ENCODE measurements around the gene AMDHD2. TPM values are rescaled to one million over a fixed set of nuclear protein-coding genes. Genes with fewer than 3 reads are reported as not detected.
"Not testable (repeated sequence)": the region's sequence is repeated elsewhere in the genome, so short reads cannot be mapped to it uniquely, and the experiment has no call there.

The AMDHD2 gene
- total RNA-seq, 3 donors from 2014 or later = 27.9 to 57.0 (median 28.2) TPM

DNA sequence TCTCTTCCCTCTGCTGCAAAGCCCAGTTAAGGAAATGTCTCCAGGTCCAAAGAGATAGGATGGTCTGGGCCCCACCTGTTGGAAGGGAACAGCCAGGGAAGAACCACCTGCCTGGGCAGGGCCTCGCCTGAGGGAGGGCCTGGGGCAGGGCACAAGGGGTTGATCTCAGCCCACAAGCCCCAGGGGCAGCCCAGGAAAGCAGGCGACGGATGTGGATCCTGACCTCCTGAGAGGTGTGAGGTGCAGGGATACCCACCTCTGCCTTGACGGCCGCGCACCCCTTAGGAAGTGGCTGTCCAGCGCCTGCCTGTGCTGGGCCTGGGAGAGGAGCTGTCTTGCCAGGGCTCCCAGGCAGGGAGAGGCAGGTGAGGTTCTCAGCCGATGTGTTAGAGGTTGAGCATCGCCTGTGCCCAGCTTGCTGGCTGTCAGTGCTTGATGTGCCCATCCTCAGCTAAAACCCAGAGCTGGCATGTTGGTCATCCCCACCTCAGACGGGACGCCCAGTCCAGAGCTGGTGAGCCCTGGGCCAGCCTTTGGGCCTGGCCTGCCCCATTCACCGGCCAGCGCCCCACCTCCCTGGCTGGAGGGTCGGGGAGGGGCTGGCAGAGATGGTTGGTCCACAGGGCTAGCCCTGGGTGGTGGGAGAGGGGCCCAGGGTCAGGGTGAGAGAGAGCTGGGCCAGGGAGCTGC is 10.6 kb downstream of the AMDHD2 start:
- DNase-seq (ENCODE audit: low spot score in 2 of 2) = no peak
- H3K27ac ChIP-seq = peak overlapping the region; percentile 98 to 99
- H3K36me3 ChIP-seq = no peaks in the 10 kb centered on the region
- TF ChIP-seq POLR2AphosphoS5 (IDR thresholded peaks at IDR 0.05) = no peak
- TF ChIP-seq, protein P1, sequence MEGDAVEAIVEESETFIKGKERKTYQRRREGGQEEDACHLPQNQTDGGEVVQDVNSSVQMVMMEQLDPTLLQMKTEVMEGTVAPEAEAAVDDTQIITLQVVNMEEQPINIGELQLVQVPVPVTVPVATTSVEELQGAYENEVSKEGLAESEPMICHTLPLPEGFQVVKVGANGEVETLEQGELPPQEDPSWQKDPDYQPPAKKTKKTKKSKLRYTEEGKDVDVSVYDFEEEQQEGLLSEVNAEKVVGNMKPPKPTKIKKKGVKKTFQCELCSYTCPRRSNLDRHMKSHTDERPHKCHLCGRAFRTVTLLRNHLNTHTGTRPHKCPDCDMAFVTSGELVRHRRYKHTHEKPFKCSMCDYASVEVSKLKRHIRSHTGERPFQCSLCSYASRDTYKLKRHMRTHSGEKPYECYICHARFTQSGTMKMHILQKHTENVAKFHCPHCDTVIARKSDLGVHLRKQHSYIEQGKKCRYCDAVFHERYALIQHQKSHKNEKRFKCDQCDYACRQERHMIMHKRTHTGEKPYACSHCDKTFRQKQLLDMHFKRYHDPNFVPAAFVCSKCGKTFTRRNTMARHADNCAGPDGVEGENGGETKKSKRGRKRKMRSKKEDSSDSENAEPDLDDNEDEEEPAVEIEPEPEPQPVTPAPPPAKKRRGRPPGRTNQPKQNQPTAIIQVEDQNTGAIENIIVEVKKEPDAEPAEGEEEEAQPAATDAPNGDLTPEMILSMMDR (IDR thresholded peaks at IDR 0.05) = no peak
- no peak for TF ChIP-seq POLR2A (IDR thresholded peaks at IDR 0.05)
- no peaks in the 10 kb centered on the region for H3K9me3 ChIP-seq
- peak overlapping the region in 2 of 3 donors; percentile 67 to 75 for H3K4me3 ChIP-seq
- peaks cover 0 to 7% of the 10 kb centered on the region in 2 donors for H3K4me1 ChIP-seq
- no peaks in the 10 kb centered on the region for H3K27me3 ChIP-seq
- intact Hi-C loops (cut with DNase I; ENCODE audit: low total_unique reads) = no loop called here

DNA sequence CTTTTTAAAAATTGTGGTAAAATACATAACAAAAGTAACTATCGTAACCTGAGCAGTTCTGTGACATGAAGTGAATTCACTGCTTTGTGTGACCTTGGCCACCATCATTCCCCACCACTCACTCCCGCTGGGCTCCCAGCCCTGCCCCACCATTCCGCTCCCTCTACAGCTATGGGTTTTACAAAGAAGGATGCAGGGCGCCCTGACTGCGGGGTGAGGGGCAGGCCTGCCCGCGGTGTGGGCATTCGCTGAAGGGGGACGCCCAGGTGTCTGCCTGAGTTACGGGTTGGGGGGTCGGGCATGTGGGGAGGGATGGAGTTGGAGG is 11.2 kb downstream of the AMDHD2 start, which contains the start of gene CEMP1:
TSS of gene CEMP1 (minus strand) at position 38 of the 325 bp plus-strand sequence. CDS start 335 bp downstream, outside the sequence.
- TF ChIP-seq, protein P1 (IDR thresholded peaks at IDR 0.05) = no peak
- no peak for TF ChIP-seq POLR2AphosphoS5 (IDR thresholded peaks at IDR 0.05)
- no peak for TF ChIP-seq POLR2A (IDR thresholded peaks at IDR 0.05)
- DNase-seq (ENCODE audit: low spot score in 2 of 2) = no peak
- H3K36me3 ChIP-seq = no peaks in the 10 kb centered on the region
- H3K4me1 ChIP-seq = peaks cover 0 to 7% of the 10 kb centered on the region in 2 donors
- intact Hi-C loops (cut with DNase I; ENCODE audit: low total_unique reads) = no loop called here
- H3K4me3 ChIP-seq = peak within 1 kb of the TSS; percentile 67 to 81 (median 75)
- H3K9me3 ChIP-seq = no peaks in the 10 kb centered on the region
- peak within 1 kb of the TSS; percentile 98 to 99 for H3K27ac ChIP-seq
- H3K27me3 ChIP-seq = no peaks in the 10 kb centered on the region

DNA sequence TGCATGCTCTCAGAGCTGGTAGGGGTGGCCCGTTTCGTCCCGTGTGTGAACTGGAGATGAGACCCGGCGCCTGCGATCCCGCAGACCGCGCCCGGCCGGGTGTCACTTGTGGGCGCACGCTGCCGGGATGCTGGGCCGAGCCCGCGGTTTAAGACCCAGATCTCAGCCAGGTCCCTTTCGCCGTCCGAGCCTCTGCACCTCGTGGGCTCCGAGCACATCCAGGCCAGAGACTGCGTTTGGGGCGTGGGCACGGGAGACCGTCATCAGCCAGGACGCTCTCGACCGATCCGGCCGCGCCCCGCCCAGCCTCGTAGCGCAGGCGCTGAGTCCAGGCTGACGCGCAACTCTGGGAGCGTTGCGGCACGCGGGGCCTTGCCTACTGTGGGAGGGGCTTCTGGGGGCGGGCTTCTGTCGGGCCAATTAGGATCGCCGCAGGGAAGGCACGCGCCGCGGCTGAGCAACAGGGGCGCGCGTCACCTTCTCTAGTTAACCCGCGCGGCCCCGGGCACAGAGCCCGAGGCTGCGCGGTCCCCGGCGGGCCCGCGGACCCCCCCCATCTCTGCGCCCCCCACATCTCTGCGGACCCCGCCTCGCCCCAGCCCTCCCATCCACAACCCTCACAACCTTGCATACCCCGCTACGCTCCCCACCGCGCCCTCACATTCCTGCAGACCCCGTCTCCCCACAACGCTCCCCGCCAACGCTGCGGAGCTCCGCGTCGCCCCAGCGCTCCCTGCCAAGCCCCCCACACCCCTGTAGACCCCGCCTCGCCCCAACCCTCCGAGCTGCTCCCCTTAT is 11.7 kb downstream of the AMDHD2 start:
- Histone ChIP-seq H3K9me3 (no peaks in the 10 kb centered on the region), H3K36me3 (no peaks in the 10 kb centered on the region), H3K27me3 (no peaks in the 10 kb centered on the region), H3K4me1 (peaks cover 0 to 7% of the 10 kb centered on the region in 2 donors), H3K27ac (peak overlapping the region; percentile 98 to 99), H3K4me3 (peak overlapping the region; percentile 67 to 81 (median 75))
- DNase-seq (ENCODE audit: low spot score in 2 of 2) = peak; percentile 99
- TF ChIP-seq POLR2AphosphoS5 (IDR thresholded peaks at IDR 0.05) = peak in 2 of 3 donors; percentile 76 to 82
- no peak for TF ChIP-seq POLR2A (IDR thresholded peaks at IDR 0.05)
- TF ChIP-seq, protein P1 (IDR thresholded peaks at IDR 0.05) = no peak
- intact Hi-C loops (cut with DNase I; ENCODE audit: low total_unique reads) = no loop called here

DNA sequence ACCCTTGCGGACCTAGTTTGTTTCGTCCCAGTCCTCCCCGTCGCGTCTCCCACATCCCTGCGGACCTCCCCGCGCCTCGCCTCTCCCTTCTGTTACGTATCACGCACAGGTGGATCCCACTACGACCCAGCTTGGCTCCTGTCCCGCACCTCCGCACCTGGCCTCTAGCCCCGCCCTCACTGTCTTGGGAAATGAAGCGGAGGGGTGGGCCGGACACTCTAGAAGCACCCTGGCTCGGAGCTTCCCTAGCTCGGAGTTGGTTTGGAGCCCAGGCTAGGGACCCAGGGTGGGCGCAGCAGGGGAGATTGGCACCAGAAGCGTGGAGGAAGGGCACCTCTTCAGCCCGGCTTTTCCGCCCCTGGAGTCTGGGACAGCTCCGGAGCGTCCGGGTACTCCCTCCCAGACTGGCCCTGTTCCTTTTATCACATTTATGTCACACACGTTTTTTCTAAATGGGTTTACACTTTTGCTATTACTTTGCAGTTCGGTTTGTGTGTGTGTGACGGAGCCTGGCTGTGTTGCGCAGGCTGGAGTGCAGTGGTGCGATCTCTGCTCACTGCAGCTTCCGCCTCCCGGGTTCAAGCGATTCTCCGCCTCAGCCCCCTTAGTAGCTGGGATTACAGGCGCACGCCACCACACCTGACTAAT is 12.4 kb downstream of the AMDHD2 start:
- TF ChIP-seq POLR2A (IDR thresholded peaks at IDR 0.05) (peak; percentile 43), POLR2AphosphoS5 (IDR thresholded peaks at IDR 0.05) (peak in 2 of 3 donors; percentile 53 to 57)
- TF ChIP-seq, protein P1 (IDR thresholded peaks at IDR 0.05) = peak in 1 of 3 donors; percentile 17
- peak overlapping the region; percentile 67 to 81 (median 75) for H3K4me3 ChIP-seq
- no peaks in the 10 kb centered on the region for H3K36me3 ChIP-seq
- H3K4me1 ChIP-seq = peaks cover 0 to 7% of the 10 kb centered on the region in 2 donors
- intact Hi-C loops (cut with DNase I; ENCODE audit: low total_unique reads) = no loop called here
- peak overlapping the region; percentile 98 to 99 for H3K27ac ChIP-seq
- peak; percentile 93 for DNase-seq (ENCODE audit: low spot score in 2 of 2)
- no peaks in the 10 kb centered on the region for H3K27me3 ChIP-seq
- no peaks in the 10 kb centered on the region for H3K9me3 ChIP-seq

DNA sequence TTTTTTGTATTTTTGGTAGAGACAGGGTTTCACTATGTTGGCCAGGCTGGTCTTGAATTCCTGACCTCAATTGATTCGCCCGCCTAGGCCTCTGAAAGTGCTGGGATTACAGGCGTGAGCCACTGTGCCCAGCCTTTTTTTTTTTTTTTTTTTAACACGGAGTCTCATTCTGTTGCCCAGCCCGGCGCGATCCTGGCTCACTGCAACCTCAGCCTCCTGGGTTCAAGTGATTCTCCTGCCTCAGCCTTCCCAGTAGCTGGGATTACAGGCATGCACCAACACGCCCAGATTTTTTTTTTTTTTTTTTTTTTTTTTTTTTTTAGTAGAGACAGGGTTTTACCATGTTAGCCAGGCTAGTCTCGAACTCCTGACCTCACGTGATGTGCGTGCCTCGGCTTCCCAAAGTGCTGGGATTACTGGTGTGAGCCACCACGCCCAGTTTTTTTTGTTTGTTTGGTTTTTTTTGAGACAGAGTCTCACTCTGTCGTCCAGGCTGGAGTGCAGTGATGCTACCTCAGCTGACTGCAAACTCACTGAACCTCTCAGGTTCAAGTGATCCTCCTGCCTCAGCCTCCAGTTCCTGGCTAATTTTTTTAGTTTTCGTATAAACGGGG is 13.1 kb downstream of the AMDHD2 start:
- H3K9me3 ChIP-seq; DNase-seq (ENCODE audit: low spot score in 2 of 2); H3K36me3 ChIP-seq; H3K4me1 ChIP-seq; H3K27me3 ChIP-seq; intact Hi-C loops (cut with DNase I; ENCODE audit: low total_unique reads): not testable (repeated sequence)
- Histone ChIP-seq H3K27ac (peak overlapping the region; percentile 98 to 99), H3K4me3 (peak overlapping the region; percentile 67 to 81 (median 75))

Measured in breast epithelium (tissue), 4 donors.